Stimulated activated CD8-positive, alpha-beta memory T cell treated with anti-CD3 and anti-CD28 coated beads, Interleukin-15, amount 100 ng/mL, for 4 hours (primary cell): ENCODE results near the gene SPI1.
"Not testable (repeated sequence)": the region's sequence is repeated elsewhere in the genome, so short reads cannot be mapped to it uniquely, and the experiment has no call there.

Experiments used
- DNase-seq, 2 donors: peaks; one replicate each; pipeline ENCODE4 v3.0.0-alpha.2; 2020; ENCODE audit warnings: low read depth in 2 of 2

The SPI1 gene

DNA sequence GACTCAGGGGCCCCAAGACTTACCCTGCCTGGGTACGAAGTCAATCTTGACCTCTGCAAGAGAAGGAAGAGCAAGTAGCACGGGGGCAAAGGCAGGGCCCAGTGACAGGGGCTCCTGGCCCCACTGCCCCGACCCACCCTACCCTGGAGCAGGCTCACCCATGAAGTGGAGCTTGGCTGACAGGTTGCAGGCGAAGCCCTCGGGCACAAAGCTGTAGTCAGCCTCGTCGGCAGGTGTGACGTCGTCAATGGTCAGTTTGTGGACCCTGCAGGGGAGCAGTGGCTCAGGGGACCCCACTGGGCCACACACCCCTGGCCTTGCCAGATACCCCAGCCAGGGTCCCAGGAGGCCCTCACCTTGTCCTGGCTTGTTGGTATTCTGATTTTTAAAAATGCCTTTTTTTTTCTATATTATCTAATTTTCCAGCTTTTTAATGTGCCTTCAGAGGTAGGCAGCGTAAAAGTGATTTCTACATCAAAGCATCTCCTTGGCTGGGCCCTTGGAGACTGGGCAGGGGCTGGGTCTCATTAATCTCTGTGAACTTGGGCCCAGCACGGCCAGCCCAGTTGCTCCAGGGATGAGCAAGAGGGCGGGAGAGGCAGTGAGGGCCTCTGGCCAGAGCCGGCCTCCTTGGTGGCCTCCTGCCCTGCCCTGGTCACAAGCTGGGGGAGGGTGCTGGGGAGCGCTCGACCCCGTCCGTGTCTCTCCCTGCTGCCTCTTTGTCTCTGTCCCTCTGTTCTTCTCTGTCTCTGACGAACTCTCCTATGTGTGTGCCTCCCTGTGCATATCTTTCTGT, 37.2 kb downstream of the SPI1 start:
- no peak for DNase-seq

DNA sequence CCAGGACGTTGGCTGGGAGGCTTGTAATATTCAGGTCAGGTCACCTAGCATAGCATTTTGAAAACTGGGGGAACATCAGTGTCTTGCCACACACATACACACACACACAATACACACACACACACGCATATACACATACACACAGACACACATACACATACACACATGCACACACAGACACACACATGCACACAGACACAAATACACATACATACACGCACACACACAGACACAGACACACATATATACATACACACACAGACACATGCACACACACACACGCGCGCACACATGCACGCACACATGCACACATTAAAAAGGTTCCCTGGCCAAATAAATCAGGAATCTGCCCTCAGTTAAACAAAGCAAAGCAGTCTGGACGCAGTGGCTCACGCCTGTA, 38.3 kb downstream of the SPI1 start:
- no peak for DNase-seq

DNA sequence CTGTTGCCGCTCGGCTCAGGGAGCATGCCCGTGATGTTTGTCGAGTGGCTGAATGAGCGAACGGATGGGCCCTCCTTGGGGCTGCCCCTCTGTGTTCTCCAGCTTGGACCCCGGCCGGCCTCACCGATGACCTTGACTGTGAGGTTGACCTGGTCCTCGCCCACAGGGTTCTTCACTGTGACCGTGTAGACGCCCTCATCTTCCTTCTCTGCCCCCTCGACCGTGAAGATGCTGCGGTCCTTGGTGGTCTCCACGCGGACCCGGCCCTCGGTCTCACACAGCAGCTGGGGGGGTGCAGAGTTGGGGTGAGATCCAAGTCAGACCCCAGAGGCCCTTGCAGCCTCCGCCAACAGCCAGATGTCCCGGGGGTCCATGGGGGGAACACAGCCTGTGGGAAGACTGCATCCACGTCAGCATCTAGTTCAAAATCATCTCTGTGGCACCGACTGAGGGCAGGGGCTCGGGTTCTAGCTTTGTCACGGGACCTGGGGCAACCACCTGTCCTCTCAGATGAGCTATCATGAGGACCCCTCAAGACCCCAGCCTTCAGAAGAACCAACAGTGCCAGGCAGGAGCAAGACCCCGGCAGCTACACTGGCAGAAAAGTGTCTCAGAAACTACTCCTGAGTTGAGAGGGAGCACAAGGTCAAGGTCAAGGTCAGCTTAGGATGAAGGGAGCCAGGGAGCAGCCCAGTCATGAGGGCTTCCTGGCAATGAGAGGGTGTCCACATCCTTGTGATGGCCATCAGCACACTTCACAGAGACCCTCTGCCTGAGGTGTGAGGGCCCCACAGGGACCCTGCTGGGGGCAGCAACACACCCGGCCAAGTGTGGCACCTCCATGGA, 39.7 kb downstream of the SPI1 start:
- no peak for DNase-seq

DNA sequence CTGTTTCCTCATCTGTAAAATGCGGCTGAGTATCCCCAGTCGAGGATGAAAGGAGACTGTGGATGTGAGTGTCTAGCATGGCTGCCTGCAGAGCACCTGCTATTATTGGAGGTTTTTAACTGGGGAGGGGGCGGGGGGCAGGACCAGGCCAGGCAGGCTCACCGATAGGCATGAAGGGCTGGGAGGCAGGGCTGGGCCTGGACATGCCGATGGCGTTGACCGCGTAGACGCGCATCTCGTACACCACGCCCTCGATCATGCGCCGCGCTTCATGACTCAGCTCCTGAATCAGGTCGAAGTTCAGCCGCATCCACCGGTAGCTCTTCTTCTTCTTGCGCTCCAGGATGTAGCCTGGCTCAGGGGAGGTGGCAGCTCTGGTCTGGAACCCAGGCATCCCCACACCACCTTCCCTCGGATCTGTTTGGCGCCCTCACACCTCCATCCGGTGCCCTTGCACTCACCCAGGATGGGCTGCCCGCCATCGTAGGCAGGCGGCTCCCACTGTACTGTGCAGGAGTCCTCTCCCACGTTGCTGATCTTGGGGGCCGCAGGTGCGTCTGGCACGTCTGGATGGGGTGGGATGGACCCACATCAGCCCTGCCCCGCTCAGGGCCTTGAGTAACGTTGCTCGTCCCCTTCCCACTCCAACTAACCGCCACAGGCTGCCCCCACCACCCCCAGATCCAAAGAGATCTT, 41.0 kb downstream of the SPI1 start:
- DNase-seq, result no peak

DNA sequence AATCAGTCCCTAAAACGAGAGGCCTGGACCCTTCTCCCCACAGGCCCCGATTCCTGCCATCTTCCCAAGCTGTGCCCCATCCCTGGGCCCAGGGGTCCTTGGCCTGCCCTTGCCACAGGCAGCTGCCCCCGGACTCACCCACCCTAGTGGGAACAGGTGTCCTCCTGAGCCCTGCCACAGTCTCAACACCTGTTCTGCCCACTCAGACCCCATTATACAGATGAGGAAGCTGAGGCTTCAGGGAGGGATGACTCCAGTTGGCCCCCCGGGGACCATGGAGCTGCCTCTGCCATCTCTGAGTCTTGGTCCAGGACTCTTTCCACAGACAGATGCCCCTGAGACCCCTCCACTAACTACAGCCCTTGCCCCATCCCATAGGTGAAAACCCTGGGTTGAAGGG, 41.8 kb downstream of the SPI1 start:
- no peak for DNase-seq

DNA sequence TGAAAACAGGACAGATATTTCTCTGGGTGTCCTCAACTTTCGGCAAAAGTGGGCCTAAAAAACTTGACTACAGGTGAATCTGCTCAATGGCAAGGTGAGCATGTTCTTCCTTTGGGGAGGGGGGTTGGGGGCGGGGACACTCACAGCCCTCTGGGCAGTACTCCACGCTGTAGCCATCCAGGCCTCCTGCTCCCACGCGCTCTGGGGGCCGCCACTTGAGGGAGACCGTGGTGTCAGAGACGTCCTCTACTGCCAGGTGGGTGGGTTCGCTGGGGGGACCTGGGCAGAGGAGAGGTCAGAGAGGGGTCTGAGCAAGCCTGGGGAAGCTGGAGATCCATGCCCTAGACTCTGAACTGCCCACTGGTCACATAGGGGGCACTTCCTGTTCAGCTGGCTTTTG, 42.6 kb downstream of the SPI1 start:
- DNase-seq, result no peak

DNA sequence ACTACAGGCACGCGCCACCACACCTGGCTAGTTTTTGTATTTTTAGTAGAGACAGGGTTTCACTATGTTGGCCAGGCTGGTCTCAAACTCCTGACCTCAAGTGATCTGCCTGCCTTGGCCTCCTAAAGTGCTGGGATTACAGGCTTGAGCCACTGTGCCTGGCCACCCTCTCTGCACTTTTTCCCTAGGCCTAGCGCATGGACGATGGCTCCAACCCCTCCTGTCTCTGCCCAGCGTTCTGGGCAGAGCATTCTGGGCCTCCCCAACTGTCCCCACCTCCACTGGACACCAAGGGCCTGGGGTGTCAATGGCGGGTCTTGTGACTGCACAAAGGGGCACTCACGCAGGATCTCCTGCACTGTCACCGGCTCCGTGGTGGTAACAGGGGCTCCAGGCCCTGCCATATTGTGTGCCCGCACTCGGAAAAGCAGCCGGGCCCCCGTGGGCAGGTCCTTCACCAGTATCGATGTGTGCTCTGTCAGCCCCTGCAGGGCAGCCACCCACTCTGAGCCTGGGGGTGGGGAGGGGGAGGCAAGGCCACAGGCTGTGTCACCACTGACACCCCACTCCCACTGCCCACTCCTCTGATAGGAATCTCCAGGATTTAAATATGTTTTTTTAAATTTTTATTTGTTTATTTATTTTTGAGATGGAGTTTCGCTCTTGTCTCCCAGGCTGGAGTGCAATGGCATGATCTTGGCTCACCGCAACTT, 43.5 kb downstream of the SPI1 start:
- DNase-seq, result not testable (repeated sequence)

DNA sequence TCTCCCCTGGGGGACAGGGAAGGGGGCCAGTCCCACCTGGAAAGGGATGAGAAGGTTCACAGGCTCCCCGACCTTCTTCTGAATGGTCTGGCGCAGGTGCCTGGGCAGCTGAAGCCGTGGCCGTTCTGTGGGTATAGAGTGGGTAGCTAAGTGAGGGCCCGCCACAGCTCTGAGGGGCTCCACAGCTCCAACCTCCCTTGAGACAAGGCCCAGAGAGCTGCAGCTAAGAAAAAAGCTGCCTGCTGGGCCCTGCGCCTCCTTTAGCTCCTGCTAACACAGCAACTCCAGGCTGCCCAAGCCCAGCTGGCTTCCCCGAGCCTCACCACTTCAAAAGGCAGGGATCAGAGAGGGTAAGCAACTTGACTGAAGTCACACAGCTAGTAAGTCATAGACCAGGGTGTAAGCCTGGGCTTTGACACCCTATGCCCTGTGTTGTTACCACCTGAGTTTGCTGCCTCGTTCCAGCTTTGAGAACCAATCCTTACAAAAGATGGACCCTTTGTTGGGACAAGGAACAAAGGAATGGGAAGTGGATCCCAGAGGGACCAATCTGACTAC, 44.4 kb downstream of the SPI1 start:
- no peak for DNase-seq

DNA sequence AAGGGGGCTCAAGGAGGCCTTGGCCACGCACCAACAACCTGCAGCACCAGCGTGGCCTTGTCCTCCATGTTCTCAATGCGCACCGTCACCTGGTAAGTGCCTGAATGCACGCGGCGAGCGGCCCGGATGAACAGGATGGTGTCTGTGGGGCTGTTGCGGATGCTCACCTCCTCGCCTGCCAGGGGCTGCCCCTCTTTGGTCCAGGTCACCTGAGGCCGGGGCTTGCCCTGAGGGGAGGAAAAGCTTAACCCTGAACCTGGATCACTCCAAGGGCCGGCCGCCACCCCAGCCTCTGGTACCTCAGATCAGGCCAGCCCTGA, 44.9 kb downstream of the SPI1 start:
- no peak for DNase-seq

DNA sequence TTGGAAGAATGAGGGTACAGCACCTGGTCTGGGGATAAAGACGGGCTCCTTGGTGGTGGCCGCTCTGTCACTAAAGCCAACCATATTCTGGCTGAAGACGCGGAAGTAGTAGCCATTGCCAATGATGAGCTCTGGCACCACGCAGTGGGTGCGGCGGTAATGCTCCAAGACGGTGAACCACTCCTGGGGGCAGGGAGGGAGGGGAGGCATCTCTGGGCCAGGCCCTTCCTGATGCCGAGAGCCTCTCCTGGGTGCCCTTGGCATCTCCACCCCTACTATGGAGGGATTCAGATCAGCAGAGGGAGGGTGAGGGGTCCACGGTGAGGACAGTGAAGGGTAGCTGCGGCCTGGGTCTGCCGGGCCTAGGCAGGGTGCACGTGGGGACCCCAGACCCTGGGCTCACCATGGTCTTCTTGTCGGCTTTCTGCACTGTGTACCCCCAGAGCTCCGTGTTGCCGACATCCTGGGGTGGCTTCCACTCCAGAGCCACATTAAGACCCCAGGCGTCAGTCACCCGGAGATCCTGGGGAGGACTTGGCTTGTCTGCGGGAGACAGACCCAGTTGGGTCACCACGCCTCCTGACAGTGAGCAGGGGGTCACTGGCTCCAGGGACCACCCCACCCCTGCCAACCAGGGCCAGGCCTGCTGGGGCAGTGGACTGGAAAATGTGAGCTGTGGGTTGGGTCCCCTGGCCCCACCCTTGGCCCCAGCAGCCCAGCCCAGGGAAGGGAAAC, 45.4 kb downstream of the SPI1 start:
- no peak for DNase-seq

DNA sequence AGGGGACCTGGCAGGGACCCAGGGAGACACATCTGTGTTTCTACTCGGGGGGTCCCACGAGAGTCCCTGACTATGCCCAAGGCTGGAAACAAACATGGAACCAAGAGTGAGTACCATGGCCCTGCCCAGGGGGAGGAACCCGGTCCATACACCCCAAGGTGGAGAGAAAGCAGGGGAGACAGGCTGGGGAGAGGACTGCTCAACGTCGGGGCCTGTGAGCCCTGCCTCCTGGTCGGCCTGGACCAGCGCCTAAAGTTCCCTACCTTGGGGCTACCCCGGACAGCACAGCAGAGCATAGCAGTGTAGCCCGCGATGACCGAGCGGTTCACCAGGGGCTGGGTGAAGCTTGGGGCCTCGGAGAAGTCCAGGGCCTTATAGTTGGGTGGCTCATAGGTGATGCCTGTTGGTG, 46.0 kb downstream of the SPI1 start:
- no peak for DNase-seq

DNA sequence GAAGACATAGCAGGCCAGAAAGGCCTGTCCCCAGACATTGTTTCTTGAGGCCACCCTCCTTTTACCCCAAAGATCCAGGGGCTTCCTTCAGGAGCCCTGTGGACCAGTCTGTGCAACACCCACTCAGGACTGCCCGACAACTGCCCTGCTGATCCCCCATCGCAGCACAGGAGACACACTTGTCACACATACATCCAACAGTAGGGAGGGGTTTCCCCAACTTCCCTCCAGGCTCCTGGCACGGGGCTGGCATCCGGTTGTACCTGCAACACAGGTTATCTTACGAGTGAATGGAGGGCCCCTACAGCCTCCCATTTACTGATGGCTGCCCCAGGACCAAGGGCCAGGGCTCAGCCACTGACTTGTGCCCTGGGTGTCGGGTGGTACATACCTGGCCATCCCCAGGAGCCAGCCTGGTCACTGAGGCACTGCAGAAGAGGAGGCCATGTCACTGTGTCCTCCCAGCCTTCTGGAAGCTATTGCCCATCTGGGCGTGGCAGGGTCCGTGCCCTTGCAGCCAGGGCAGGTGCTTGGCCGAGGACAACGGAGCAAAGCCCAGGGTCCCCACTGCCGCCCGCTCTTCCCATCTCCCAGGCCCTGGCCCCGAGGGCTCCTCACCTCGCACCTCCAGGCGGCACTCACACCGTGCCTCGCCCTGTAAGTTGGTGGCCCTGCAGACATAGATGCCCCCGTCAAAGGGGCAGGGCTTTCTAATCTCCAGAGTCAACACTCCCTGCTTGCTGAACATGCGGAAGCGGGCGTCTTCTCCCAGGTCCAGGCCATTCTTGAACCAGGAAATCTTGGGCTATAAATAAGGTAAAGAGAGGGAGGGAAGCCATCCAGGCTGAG, 46.7 kb downstream of the SPI1 start:
- DNase-seq, result no peak

DNA sequence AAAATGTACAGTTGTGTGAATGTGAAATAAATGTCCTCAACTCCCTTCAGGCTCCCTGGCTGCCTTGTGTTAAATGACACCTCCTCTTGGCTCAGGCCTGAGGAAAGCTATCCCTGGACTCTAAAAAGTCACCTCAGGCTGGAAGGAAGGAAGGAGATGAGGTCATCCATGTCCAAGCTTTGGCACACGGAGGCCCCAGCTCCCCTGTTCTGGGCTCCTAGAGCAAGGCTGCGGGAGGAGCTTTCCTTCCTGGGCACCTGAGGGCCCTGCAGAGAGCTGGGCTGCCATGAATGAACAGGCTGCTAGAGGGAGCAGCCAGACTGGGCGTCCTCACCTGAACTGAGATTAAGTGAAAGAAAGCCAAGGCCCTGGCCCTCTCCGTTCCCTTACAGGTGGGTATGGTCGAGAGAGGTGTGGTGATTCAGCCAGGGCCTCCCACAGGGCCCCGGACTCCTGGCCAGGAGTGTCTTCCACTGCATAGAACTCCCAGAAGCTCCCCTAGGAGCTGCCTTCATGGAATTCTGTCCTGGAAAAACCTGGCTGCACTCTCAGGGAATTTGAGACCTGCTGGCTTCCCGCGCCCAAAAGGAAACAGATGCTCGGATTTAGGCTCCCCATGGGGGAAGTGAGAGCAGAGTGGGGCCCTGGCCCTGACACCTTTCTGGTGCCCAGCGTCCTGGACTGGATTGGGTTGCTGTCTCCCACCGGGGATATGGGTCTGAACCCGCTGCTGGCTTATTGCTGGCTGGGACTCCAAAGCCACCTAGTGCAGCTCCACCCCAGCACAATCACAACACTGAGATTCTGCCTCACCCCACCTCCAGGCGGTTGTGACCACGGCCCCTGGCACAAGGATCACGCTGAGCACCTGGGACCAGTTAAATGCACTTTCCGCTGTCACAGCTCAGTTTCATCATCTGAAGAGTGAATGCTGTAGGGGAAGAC, 48.1 kb downstream of the SPI1 start:
- DNase-seq, result no peak

DNA sequence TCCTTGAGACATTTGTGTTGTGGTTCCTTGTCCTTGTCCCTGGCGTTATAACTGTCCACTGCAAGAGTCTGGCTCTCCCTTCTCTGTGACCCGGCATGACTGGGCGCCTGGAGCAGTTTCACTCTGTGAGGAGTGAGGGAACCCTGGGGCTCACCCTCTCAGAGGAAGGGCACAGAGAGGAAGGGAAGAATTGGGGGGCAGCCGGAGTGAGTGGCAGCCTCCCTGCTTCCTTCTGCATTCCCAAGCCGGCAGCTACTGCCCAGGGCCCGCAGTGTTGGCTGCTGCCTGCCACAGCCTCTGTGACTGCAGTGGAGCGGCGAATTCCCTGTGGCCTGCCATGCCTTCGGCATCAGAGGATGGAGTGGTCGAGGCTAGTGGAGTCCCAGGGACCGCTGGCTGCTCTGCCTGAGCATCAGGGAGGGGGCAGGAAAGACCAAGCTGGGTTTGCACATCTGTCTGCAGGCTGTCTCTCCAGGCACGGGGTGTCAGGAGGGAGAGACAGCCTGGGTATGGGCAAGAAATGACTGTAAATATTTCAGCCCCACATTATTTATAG, 48.8 kb downstream of the SPI1 start:
- DNase-seq, result no peak

DNA sequence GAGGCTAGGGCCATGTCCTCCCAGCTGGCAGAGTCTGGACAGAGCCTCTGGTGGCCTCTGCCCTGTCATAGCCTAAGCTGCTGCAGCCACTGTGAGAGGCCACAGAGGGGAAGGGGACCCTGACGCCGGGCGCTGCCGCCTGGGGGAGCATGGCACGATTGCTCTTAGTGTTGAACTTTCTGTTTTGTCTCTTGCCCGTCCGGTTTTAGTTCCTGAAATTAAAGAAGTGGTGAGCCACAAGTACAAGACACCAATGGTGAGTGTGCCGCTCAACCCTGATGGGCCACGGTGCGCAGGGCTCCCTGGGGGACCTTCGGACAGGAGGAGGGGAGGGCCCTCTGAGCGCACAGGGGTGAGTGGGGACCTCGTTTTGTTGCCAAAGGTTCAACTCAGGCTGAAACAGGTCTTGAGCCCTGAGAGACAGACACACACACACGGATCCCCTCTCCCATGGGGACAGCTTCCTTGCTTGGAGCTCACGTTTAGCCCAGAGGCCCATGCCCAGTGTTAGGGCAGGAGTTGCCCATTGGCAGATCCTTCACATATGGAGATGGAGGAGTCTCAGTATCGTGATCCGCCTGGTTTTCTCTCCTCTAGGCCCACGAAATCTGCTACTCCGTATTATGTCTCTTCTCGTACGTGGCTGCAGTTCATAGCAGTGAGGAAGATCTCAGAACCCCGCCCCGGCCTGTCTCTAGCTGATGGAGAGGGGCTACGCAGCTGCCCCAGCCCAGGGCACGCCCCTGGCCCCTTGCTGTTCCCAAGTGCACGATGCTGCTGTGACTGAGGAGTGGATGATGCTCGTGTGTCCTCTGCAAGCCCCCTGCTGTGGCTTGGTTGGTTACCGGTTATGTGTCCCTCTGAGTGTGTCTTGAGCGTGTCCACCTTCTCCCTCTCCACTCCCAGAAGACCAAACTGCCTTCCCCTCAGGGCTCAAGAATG, 49.6 kb downstream of the SPI1 start:
- no peak for DNase-seq

DNA sequence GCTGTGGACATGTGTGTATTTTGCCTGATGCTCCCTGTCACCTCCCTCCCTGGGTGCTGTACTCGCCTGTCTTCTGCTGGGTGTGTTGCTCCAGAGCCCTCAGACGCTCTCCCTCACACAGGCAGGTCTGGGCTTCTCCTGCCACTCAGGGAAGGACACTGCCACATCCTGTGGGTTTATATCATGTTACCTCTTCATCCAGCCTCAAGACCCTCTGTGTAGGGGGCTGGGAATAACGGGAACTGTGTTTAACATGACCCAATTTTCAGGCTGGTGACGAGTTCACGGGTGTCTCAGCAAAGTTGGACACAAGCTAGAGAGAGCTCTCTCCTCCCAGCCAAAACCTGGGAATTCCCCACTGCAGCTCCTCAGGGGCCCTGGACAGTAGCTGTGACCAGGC, 50.4 kb downstream of the SPI1 start:
- DNase-seq, result no peak

DNA sequence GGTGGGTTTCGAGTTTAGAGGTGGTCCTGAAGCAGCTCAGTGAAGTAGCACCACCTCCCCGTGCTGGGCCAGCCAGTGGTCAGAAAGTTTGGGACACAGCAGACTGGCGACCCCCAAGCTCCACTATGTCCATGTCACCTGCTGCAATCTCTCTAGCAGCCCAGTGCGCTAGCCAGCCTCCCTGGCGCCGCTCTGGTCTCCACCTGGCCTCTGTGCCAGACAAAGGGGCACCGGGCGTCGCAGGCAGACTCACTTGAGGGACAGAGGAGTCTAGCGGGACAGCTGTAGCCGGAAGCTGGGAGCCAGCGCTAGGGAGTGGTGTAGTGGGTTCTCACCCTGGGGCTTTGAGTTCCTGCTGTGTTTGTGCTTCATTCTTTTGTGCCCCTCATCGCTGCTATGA, 51.3 kb downstream of the SPI1 start:
- DNase-seq, result no peak

DNA sequence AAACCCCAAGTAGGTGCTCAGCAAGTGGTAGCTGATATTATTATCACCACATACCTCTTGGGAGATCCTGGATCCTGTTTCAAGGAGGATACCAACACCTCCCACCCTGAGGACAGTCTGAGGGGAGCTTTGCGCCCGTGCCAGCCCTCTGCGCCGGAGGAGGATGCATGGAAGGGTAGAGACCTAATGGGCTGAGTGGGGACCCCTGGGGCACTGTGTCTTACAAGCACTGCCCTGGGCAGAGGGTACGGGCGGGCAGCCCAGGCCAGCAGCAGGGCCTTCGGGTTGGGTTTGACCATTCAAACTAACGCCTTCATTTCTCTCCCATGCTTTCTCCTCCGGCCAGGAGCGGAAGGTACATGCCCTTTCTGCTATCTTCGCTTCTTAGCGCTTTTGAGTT, 52.1 kb downstream of the SPI1 start:
- DNase-seq, result no peak
